Fibroblast of lung (primary cell): ENCODE measurements around the gene MKLN1.

Experiments
- EZH2 ChIP-seq: IDR thresholded peaks from 2 replicates; pipeline ENCODE4 v1.5.1; 2012; ENCODE audit warnings: low read length, control low read depth, mild to moderate bottlenecking; ENCODE audit errors: missing control alignments
- TF ChIP-seq, protein P1 (sequence below), 2 donors: IDR thresholded peaks in 1 of 2; conservative IDR thresholded peaks in 1 of 2; 1 replicate in 1 of 2; 2 replicates in 1 of 2; pipeline ENCODE4 v1.5.1; 2011 to 2012; ENCODE audit warnings: low read length in 2 of 2, control low read depth in 1 of 2, inconsistent platforms in 1 of 2, low read depth in 1 of 2, mild to moderate bottlenecking in 1 of 2

DNA sequence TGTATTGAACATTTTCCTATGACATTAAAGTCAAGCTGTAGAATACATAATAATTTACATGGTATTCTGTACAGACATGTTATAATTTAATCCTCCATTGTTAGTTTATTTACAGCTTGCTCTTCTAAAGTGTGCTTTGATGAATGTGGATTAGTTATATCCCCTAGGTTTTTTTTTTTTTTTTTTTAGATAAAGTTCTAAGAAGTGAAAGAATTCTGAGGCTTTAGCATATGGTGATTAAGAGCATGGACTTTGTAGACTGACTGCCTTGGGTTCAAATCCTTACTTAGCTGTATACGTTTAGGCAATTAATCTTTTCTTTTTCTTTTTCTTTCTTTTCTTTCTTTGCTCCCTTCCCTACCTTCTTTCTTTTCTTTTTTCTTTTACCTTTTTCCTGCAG lies 44.9 kb downstream of the MKLN1 start:
- TF ChIP-seq, protein P1, sequence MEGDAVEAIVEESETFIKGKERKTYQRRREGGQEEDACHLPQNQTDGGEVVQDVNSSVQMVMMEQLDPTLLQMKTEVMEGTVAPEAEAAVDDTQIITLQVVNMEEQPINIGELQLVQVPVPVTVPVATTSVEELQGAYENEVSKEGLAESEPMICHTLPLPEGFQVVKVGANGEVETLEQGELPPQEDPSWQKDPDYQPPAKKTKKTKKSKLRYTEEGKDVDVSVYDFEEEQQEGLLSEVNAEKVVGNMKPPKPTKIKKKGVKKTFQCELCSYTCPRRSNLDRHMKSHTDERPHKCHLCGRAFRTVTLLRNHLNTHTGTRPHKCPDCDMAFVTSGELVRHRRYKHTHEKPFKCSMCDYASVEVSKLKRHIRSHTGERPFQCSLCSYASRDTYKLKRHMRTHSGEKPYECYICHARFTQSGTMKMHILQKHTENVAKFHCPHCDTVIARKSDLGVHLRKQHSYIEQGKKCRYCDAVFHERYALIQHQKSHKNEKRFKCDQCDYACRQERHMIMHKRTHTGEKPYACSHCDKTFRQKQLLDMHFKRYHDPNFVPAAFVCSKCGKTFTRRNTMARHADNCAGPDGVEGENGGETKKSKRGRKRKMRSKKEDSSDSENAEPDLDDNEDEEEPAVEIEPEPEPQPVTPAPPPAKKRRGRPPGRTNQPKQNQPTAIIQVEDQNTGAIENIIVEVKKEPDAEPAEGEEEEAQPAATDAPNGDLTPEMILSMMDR (conservative IDR thresholded peaks at IDR 0.05 in 1 of 2, IDR thresholded peaks at IDR 0.05 in 1 of 2; ENCODE audit: low read depth in 1 of 2, low read length in 2 of 2), result no peak
- no peak for TF ChIP-seq EZH2
